ENCODE results near the gene SMOC2. TPM values are rescaled to one million over a fixed set of nuclear protein-coding genes. Genes with fewer than 3 reads are reported as not detected.

Gene SMOC2
- total RNA-seq, 4 donors from 2014 or later: 5.8 to 14.5 (median 9.0) TPM

DNA sequence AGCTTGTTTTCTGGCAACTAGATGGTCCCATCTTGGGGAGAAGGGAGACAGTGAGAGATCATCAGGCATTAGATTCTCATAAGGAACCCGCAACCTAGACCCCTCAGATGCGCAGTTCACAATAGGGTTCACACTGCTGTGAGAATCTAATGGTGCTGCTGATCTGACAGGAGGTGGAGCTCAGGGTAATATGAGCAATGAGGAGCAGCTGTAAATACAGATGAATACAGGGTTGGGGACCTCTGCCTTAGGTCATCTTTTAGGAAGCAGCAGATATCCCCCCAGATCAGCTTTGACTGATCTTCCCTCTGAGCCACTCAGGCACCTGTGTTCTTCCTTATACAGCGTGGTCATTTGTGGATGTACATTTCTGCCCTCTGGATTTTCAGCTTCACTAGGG lies 63.4 kb downstream of the SMOC2 start:
- intact Hi-C loops (cut with DNase I; ENCODE audit: low total_unique reads): no loop called here
- Histone ChIP-seq H3K27ac (no peak overlapping the region), H3K4me1 (no peaks in the 10 kb centered on the region), H3K27me3 (no peaks in the 10 kb centered on the region), H3K4me3 (no peak overlapping the region), H3K9me3 (no peaks in the 10 kb centered on the region), H3K36me3 (no peaks in the 10 kb centered on the region)
- in situ Hi-C loops (cut with MboI; ENCODE audit: low pct_ligation_motif_present in 1 of 4, low pct_unique_long_range_greater_than_20kb in 1 of 4, low sequenced_read_pairs in 3 of 4): no loop called here
- 89 to 100% methylated on average over 3 of the region's 3 CpGs for WGBS, 2 donors (ENCODE audit: low coverage in 1 of 2)
- DNase-seq: no peak
- TF ChIP-seq, protein P1, sequence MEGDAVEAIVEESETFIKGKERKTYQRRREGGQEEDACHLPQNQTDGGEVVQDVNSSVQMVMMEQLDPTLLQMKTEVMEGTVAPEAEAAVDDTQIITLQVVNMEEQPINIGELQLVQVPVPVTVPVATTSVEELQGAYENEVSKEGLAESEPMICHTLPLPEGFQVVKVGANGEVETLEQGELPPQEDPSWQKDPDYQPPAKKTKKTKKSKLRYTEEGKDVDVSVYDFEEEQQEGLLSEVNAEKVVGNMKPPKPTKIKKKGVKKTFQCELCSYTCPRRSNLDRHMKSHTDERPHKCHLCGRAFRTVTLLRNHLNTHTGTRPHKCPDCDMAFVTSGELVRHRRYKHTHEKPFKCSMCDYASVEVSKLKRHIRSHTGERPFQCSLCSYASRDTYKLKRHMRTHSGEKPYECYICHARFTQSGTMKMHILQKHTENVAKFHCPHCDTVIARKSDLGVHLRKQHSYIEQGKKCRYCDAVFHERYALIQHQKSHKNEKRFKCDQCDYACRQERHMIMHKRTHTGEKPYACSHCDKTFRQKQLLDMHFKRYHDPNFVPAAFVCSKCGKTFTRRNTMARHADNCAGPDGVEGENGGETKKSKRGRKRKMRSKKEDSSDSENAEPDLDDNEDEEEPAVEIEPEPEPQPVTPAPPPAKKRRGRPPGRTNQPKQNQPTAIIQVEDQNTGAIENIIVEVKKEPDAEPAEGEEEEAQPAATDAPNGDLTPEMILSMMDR (IDR thresholded peaks at IDR 0.05): no peak
- TF ChIP-seq EP300 (IDR thresholded peaks at IDR 0.05; ENCODE audit: low read depth) (no peak), POLR2A (IDR thresholded peaks at IDR 0.05) (no peak), POLR2AphosphoS5 (IDR thresholded peaks at IDR 0.05) (no peak)

DNA sequence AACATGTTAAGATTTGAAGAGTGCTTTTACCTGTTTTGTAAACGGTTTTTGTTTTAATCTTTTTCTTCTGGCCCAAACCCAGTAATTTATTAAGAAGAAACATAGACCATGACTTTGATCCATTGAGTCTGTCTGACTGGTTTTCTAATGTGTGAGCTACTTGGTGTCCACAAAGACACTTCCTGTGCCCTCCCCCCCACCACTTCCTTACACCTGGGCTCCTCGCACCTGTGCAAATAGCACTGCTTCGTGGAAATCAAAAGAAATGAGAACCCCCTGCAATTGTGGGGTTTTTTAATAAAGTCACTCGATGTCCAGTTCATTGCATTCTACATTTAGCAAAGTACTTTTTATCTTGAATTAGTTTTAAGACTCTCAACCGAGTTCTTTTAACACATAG lies 65.5 kb downstream of the SMOC2 start:
- H3K27me3 ChIP-seq: no peaks in the 10 kb centered on the region
- 43 to 46% methylated on average over 2 to 5 of the region's 5 CpGs for WGBS, 2 donors (ENCODE audit: low coverage in 1 of 2)
- no peak for DNase-seq

DNA sequence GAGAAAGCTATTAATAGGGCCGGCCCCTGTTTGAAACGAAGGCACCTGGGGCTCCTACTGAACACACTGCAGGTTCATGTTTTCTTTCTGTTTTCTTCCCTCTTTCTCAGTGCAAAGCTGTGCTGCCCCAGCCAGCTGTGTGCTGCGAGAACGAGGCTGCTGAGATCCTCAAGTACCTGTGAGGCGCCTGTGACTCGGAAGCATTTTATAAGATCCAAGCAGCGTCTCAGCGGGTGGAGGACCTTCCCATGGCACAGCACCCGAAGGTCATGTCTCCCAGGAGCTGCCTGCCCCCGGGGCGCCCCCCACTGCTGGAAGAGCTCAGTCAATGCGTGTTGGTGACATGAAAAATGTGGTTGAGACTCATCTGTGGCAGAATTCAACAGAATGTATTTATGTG lies 66.3 kb downstream of the SMOC2 start:
- in situ Hi-C loops (cut with MboI; ENCODE audit: low pct_ligation_motif_present in 1 of 4, low pct_unique_long_range_greater_than_20kb in 1 of 4, low sequenced_read_pairs in 3 of 4): no loop called here
- DNase-seq: no peak
- TF ChIP-seq POLR2A (IDR thresholded peaks at IDR 0.05) (no peak), POLR2AphosphoS5 (IDR thresholded peaks at IDR 0.05) (no peak), EP300 (IDR thresholded peaks at IDR 0.05; ENCODE audit: low read depth) (no peak)
- TF ChIP-seq, protein P1 (IDR thresholded peaks at IDR 0.05): no peak
- intact Hi-C loops (cut with DNase I; ENCODE audit: low total_unique reads): no loop called here
- Histone ChIP-seq H3K4me1 (no peaks in the 10 kb centered on the region), H3K36me3 (no peaks in the 10 kb centered on the region), H3K4me3 (no peak overlapping the region), H3K27ac (no peak overlapping the region), H3K9me3 (no peaks in the 10 kb centered on the region), H3K27me3 (no peaks in the 10 kb centered on the region)
- 78 to 83% methylated on average over 2 to 12 of the region's 12 CpGs for whole genome bisulfite sequencing, 2 donors (ENCODE audit: low coverage in 1 of 2)

More for the DNA sequence above, 65.5 kb downstream of the SMOC2 start:
- Histone ChIP-seq H3K4me1 (no peaks in the 10 kb centered on the region), H3K4me3 (no peak overlapping the region), H3K27ac (no peak overlapping the region), H3K9me3 (no peaks in the 10 kb centered on the region), H3K36me3 (no peaks in the 10 kb centered on the region)
- intact Hi-C loops (cut with DNase I; ENCODE audit: low total_unique reads): no loop called here
- in situ Hi-C loops (cut with MboI; ENCODE audit: low pct_ligation_motif_present in 1 of 4, low pct_unique_long_range_greater_than_20kb in 1 of 4, low sequenced_read_pairs in 3 of 4): no loop called here
- no peak for TF ChIP-seq POLR2AphosphoS5 (IDR thresholded peaks at IDR 0.05)
- no peak for TF ChIP-seq POLR2A (IDR thresholded peaks at IDR 0.05)
- TF ChIP-seq EP300 (IDR thresholded peaks at IDR 0.05; ENCODE audit: low read depth): no peak
- TF ChIP-seq, protein P1 (IDR thresholded peaks at IDR 0.05): no peak

DNA sequence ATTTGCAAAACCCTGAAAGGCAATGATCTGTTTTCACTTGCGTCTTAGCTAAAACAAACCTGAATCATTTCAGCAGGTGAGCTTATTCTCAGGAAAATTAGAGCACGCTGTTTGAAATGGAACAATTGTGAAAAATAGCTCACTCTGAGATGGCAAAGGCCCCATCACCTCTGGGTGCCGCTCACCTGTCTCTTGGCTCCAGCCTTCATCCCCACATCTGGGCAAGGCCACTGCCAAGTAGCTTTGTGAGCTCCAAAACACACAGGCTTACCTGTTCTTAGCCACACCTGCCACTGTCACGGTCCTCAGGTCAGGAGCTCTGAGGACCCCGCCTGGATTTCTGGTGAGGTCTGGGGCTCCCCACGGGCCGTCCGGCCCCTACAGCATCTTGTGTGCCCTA lies 66.7 kb downstream of the SMOC2 start:
- Histone ChIP-seq H3K4me3 (no peak overlapping the region), H3K4me1 (no peaks in the 10 kb centered on the region), H3K27ac (no peak overlapping the region), H3K9me3 (no peaks in the 10 kb centered on the region), H3K27me3 (no peaks in the 10 kb centered on the region), H3K36me3 (no peaks in the 10 kb centered on the region)
- no peak for TF ChIP-seq EP300 (IDR thresholded peaks at IDR 0.05; ENCODE audit: low read depth)
- no peak for TF ChIP-seq POLR2A (IDR thresholded peaks at IDR 0.05)
- TF ChIP-seq, protein P1 (IDR thresholded peaks at IDR 0.05): no peak
- TF ChIP-seq POLR2AphosphoS5 (IDR thresholded peaks at IDR 0.05): no peak
- no peak for DNase-seq
- intact Hi-C loops (cut with DNase I; ENCODE audit: low total_unique reads) (no loop called here), in situ Hi-C loops (cut with MboI; ENCODE audit: low pct_ligation_motif_present in 1 of 4, low pct_unique_long_range_greater_than_20kb in 1 of 4, low sequenced_read_pairs in 3 of 4) (no loop called here)
- WGBS, 2 donors (ENCODE audit: low coverage in 1 of 2): 87% methylated on average over 8 of the region's 8 CpGs; no CpG with 5 or more reads in 1 of the 2 donors
